Esophagus squamous epithelium (tissue), 4 donors: ENCODE data around the gene XPNPEP1.

Source experiments
- CTCF ChIP-seq, 6 experiments: fragments of 450-650 bp in 4 of 6; fragments of 200-600 bp in 2 of 6; sonication (generic) in 2 of 6; IDR thresholded peaks; one replicate each; pipeline ENCODE4 v1.5.1; 2016 to 2019; ENCODE audit warnings: antibody characterized with exemption in 6 of 6, mild to moderate bottlenecking in 4 of 6, moderate library complexity in 4 of 6
- POLR2A ChIP-seq, 4 donors: fragments of 450-650 bp; IDR thresholded peaks; one replicate each; pipeline ENCODE4 v1.6.1; 2017; ENCODE audit warnings: antibody characterized with exemption in 4 of 4, mild to moderate bottlenecking in 4 of 4, moderate library complexity in 3 of 4

DNA sequence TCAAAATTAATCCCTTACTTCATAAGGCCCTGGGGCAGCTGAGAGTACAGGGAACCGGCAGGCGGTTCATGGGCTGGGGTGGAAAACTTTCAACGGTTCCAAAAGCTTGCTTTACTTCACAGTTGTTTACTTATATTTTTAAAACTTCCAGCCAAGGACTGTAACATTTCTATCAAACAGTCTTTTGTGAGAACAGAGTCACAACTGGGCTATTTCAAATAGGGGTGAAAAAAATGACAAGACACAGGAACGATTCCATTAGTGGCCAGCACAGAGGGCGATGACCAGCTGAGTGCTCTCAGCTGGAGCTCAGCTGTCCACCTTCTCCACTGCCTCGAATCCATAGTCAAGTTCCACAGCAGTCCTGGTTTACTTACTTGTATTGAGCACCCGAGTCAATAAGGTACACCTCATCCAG lies 48.2 kb downstream of the XPNPEP1 start:
- TF ChIP-seq CTCF (IDR thresholded peaks at IDR 0.05), result no peak
- no peak for TF ChIP-seq POLR2A (IDR thresholded peaks at IDR 0.05)
